ENCODE measurements around the gene ANKRD33. TPM values are rescaled to one million over a fixed set of nuclear protein-coding genes. Genes with fewer than 3 reads are reported as not detected.

Gene ANKRD33
- polyA plus RNA-seq, 1 of the 3 experiments (the other 2 are of a cell fraction), result not detected

DNA sequence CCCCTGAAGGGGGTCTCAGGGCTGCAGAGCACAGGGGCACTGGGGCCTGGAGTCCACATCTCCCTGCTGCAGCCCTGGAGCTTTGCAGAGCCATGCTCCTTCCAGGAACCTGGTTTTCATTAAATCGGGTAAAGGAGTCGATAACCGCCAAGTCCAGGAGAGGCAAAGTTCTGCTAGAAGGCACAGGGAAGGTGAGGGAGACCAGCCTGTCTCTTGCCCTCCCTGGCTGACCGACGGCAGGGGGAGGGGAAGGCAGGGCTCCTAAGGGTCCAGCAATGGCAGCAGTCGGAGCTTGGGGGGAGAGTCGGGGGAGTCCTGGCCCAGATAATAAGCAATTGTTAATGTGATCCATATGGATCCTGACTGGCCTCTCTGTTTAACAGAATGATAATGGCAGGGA is 42.4 kb upstream of the ANKRD33 start (continued):
- TF ChIP-seq, protein P1, sequence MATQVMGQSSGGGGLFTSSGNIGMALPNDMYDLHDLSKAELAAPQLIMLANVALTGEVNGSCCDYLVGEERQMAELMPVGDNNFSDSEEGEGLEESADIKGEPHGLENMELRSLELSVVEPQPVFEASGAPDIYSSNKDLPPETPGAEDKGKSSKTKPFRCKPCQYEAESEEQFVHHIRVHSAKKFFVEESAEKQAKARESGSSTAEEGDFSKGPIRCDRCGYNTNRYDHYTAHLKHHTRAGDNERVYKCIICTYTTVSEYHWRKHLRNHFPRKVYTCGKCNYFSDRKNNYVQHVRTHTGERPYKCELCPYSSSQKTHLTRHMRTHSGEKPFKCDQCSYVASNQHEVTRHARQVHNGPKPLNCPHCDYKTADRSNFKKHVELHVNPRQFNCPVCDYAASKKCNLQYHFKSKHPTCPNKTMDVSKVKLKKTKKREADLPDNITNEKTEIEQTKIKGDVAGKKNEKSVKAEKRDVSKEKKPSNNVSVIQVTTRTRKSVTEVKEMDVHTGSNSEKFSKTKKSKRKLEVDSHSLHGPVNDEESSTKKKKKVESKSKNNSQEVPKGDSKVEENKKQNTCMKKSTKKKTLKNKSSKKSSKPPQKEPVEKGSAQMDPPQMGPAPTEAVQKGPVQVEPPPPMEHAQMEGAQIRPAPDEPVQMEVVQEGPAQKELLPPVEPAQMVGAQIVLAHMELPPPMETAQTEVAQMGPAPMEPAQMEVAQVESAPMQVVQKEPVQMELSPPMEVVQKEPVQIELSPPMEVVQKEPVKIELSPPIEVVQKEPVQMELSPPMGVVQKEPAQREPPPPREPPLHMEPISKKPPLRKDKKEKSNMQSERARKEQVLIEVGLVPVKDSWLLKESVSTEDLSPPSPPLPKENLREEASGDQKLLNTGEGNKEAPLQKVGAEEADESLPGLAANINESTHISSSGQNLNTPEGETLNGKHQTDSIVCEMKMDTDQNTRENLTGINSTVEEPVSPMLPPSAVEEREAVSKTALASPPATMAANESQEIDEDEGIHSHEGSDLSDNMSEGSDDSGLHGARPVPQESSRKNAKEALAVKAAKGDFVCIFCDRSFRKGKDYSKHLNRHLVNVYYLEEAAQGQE (IDR thresholded peaks at IDR 0.05; ENCODE audit: low read depth, low read length), result no peak
- TF ChIP-seq TCF12 (IDR thresholded peaks at IDR 0.05) (peak; percentile 18; the same call in 1 of the 2 replicates), POLR2AphosphoS5 (IDR thresholded peaks at IDR 0.05; ENCODE audit: low read depth, low read length) (no peak), NFIC (IDR thresholded peaks at IDR 0.05; ENCODE audit: borderline replicate concordance) (no peak), EP300 (IDR thresholded peaks at IDR 0.05; ENCODE audit: borderline replicate concordance in 1 of 2, low read depth in 1 of 2, low read length in 1 of 2) (peak in 1 of 2 experiments; percentile 67; a peak in 1 of 4 replicates), USF1 (IDR thresholded peaks at IDR 0.05; ENCODE audit: borderline replicate concordance, low read depth) (no peak), JUND (IDR thresholded peaks at IDR 0.05) (no peak), GABPA (IDR thresholded peaks at IDR 0.05; ENCODE audit: low read depth) (no peak), RXRA (IDR thresholded peaks at IDR 0.05; ENCODE audit: borderline replicate concordance, low read depth) (no peak), USF2 (IDR thresholded peaks at IDR 0.05; ENCODE audit: borderline replicate concordance, low read depth, low read length) (no peak), RFX5 (IDR thresholded peaks at IDR 0.05; ENCODE audit: low read length) (no peak), TAF1 (IDR thresholded peaks at IDR 0.05; ENCODE audit: borderline replicate concordance, low read depth, low read length) (no peak), GATA2 (CRISPR knock-in tag; IDR thresholded peaks at IDR 0.05) (peak; percentile 40; the same call in 1 of the 2 replicates), YY1 (IDR thresholded peaks at IDR 0.05; ENCODE audit: low read depth) (no peak), MEF2A (IDR thresholded peaks at IDR 0.05; ENCODE audit: borderline replicate concordance, low read depth) (no peak), FOXJ3 (CRISPR knock-in tag; IDR thresholded peaks at IDR 0.05) (no peak)
- TF ChIP-seq, protein P2, sequence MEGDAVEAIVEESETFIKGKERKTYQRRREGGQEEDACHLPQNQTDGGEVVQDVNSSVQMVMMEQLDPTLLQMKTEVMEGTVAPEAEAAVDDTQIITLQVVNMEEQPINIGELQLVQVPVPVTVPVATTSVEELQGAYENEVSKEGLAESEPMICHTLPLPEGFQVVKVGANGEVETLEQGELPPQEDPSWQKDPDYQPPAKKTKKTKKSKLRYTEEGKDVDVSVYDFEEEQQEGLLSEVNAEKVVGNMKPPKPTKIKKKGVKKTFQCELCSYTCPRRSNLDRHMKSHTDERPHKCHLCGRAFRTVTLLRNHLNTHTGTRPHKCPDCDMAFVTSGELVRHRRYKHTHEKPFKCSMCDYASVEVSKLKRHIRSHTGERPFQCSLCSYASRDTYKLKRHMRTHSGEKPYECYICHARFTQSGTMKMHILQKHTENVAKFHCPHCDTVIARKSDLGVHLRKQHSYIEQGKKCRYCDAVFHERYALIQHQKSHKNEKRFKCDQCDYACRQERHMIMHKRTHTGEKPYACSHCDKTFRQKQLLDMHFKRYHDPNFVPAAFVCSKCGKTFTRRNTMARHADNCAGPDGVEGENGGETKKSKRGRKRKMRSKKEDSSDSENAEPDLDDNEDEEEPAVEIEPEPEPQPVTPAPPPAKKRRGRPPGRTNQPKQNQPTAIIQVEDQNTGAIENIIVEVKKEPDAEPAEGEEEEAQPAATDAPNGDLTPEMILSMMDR (IDR thresholded peaks at IDR 0.05), result no peak

Data from SK-N-SH (cell line).